ENCODE data around the gene ZBTB20.

Gene ZBTB20

DNA sequence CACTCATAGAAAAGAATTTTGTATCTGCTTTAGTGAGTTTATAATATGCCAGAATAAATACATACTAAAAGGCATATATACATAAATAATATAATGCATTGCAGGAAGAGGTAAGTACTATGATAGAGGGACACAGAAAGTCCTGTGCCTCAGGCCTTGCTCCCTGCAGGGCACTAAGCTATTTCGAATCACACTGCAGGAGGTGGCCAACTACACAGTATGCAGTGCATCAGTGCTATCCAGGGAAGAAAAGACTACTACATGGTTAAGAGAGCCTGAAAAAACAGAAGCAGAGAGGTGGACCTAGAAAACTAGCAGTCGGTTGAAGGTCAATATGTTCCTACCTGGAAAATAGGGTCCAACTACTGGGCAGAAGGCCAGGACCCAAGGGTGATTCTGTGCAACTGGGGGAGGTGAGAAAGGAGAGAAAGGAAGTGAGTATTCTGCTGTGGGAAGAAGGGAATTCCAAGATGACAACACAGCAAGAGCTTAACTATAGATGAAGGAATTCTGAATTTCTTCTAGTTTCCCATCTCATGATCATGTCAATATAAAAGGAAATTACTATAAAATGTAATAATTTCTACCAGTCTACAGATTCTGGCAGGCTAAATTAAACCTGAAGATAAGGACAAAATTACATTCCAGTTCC lies 218.0 kb downstream of the ZBTB20 start:
- DNase-seq (ENCODE audit: low read depth in 2 of 2) = no peak

DNA sequence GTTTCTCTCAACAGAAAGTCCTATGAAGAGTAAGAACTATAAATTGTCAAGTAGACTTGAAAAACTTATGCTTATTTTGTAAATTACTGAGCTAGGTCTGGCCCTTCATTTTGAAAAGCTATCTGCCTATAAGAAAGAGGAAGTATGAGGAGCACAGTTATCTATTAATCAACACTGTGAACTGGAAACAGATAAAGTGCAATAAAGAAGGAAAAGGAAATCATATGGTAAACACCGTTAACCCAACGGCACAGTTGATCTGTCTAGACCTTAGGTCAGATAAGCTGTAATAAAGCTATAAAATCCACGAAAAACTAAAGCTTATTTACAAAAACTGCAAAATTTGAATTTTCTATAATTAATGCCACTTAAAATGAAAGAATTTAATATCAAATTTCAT lies 242.5 kb downstream of the ZBTB20 start:
- DNase-seq (ENCODE audit: low read depth in 2 of 2) = no peak

DNA sequence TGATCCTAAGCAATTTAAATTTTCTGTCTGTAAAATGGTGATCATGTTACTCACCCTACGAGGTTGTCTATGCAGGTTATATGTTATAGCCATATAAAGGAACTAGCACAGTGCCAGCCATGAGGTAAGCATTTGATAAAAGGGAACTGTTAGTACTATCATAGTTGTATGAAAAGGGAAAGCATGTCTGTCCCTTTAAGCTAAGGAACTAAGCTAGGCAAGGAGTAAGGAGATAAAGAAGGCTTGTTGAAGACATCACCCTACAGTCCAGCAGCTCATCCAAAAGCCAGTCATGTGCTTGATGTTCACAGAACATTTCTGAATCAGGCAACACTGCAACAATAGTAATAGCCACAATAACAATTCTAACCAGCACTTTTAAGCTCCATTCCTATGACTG lies 243.9 kb downstream of the ZBTB20 start:
- no peak for DNase-seq (ENCODE audit: low read depth in 2 of 2)

DNA sequence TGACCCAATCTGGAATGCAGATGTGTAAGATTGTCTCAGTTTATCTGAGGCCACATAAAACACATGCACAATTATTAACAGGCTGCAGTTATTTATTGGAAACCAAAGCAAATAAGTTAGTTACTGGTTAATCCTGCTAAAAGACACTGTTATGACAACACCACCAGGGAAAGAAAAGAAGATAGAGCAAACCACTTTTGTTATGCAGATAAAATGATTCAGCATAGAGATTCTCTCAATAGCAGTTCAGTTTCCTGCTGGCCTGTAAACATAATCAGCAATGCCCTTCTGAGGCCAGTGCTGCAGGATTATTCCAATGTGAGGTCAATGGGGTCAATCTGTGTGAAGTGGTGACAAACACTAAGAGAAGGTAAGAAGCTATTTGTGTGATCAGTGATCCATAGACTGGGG lies 244.4 kb downstream of the ZBTB20 start:
- no peak for DNase-seq (ENCODE audit: low read depth in 2 of 2)

DNA sequence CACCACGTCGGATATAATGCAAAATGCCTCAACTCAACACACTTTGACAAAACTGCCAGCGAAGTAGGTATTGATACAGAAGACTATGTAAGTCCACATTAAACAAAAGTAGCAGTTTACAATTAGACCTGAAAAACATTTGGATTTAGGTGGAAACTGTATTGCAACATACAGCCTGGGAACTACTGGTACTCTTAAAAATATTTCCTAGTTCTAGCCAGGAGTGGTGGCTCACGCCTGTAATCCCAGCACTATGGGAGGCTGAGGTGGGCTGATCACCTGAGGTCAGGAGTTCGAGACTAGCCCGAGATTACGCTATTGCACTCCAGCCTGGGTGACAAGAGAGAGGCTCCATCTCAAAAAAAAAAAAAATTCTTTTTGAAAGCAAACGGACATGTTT lies 246.2 kb downstream of the ZBTB20 start:
- no peak for DNase-seq (ENCODE audit: low read depth in 2 of 2)

DNA sequence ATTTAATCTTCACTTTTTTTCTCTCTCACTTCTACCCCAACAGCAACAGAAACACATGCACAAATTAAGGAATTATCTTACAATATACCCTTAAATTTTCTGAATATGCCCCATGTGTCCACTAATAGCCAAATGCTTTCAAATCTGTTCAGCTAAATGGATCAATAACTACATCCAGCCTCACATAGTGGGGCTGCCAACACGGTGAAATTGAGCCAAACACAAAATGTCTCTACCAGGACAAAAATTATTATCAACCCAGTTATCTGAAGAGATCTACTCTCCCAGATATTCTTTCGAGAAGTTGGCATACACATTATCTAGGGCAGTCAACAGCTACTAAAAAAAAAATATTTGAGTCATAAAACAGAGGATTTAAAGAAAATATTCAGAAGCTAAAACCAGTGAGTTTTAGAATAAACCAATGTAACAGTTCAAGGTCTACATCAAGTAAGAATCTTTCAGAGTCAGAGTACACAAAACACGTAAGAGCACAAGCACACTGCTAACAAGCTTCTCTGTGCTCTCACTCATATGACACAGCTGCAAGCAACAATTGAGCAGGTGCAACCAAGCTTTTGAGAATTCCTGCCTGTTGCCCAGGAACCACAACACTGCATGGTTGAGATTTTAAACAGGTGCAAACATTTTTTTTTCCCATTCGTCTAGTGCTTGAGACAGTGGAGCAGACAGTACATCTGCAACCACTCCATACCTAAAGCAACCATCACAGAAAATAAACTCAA lies 247.7 kb downstream of the ZBTB20 start:
- no peak for DNase-seq (ENCODE audit: low read depth in 2 of 2)

DNA sequence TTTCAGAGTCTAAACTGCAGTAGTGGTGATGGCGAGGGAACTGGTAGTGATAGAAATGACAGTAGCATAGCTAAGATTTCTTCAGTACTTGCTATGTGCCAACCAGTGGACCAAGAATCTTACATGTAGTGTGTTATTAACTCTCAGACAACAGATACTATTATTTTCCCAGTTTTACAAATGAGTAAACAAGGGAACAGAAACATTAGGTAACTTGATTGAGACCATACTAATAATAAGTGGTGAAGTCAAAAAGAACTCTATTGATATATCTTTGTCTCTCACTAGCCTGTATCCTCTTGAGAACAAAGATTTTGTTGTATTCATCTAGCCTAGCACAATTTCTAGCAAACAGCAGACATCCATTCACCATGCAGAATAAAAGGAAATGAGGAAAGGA lies 250.1 kb downstream of the ZBTB20 start:
- DNase-seq (ENCODE audit: low read depth in 2 of 2) = no peak

DNA sequence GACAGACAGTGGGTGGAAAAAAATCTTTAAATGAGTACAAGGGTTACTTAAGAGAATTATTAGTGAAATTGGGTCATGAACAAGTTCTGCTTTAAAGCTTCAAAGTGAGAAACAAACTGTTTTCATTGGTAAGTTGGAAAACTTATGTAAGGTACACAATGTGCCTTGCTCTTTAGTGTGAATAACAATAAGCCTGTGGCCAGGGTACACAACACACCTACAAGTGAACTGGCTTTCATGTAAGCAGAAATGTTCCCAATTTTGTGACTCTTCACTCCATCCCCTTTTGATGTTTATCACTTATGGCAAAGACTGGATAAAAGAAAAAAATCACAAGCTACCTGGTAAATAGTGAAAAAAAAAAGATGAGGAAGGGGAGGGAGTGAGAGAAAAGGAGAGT lies 253.7 kb downstream of the ZBTB20 start:
- no peak for DNase-seq (ENCODE audit: low read depth in 2 of 2)

DNA sequence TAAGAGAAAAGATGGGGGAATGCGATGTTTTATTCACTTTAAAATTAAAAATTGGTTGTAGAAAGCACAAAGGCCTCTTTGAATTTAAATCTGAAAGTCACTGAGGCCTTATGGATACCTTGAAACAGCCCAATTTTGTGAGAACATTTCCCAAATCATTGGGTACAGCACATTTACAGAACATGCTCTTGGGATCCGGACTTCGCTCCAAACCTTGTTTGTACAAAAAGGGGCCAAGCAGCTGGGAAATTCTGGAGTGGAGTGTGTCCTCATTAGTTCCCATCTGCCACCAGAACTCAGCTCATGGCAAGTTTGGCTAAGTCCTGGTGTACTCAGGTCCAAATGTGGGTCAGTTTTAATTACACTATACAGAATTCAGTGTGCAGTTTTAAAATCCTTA lies 254.2 kb downstream of the ZBTB20 start:
- DNase-seq (ENCODE audit: low read depth in 2 of 2) = no peak

DNA sequence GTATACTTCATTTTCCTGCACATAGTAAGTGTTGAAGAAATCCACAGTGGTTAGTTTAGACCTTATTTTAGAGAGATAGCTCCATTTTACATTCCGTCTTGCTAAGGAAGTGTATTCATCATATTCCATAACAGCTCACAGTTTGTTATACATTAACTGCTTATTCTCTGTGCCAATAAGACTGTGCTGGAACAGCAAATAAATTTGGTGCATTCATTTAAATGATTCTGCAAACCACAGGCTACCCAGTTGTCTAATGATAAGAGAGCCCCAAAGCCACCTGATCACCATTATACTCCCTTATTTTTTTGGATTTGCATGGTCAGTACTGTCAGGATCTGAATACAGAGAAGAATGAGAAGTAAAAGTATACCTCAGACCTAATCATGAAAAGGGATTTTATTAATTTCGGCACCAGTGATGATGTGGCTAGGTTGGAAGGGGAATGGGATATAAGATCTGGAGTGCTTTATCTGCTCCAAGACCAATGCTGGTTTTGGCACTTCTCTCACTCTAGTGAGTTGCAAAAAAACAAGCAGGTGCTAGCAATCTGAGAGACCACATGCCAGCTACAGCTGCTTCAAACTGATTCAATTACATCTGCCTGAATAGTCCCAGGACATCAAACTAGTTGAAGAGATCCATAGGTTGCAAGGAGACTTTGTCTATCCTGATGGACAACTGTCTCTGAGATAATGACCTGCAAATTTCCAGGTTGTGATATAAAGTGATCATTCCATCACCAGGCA lies 254.8 kb downstream of the ZBTB20 start:
- no peak for DNase-seq (ENCODE audit: low read depth in 2 of 2)

DNA sequence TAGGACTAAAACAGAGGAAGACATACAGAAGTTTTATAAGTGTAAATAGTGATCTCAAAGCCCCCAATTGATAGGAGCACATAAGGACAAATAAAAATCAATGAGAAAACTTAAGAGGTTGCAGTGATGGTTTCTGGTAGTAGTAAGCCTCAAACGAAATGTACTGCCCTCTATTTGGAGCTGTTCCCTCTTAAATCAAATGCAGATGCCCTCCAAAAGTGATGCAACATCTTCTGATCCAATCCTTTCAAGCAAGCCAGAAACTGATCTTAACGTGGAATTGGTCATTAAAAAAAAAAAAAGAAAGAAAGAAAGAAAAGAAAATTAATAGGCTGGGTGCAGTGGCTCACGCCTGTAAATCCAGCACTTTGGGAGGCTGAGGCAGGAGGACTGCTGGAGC lies 259.3 kb downstream of the ZBTB20 start:
- DNase-seq (ENCODE audit: low read depth in 2 of 2) = no peak

DNA sequence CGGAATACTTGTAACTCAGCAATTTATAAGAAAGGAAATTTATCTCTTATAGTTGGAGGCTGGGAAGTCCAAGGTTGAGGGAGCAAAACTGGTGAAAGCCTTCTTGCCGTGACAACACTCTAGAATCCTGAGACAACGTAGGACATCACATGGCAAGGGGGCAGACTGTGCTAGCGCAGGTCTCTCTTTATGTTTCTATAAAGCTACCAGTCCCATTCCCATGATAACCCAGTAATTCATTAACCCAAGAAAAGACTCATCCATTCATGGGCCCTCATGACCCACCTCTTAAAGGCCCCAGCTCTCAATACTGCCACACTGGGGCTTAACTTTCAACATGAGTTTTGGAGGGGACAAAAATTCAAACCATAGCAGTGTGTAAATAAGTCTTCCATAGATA lies 260.2 kb downstream of the ZBTB20 start:
- DNase-seq (ENCODE audit: low read depth in 2 of 2) = no peak

DNA sequence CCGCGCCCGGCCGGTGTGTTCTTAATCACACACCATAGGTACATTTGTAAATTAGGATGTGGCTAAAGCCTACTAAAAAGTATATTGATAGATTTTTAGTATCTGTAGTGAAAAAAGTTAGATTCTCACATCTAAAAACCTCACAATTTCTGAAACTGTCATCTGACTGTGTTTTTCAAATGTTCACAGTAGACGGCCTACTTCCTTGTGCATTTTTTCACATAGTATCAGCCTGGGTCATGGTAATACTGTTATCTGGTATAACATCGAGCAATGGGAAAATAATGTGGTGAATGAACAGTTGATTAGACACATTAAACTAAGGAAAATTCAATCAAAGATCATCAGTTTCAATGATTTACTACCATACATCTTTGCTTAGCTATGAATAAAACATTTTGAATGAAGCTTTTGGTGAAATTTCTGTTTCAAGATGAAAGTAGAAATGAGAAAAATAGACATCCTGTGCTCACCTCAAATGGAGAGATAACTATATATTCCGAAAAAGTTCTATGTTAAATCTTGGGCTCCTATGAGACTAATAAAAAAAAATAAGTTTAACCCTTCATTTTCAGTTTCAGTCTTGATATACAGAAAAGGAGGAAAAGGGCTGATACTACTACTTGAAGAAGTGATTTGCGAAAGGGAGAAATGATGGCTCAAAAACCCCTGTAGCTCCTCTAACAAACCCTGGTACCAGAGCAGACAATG lies 262.7 kb downstream of the ZBTB20 start:
- DNase-seq (ENCODE audit: low read depth in 2 of 2) = no peak

DNA sequence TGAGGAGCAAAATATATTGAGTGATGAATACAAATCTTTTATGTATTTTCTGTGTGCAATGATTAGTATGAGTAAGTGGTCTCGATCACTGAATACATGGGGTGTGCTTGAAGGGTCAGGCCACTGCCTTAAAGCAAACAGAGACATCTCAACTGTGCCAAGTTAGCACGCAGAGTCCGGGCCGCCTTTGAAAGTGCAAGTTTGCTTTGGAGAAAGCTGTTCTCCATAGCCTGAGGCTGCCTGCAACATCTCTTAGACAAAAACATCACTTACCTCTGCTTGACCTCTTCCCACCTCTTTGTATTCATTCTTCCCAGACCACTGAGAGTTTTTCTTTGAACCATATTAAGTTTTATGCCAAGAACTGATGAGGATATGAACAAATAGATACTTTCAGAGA lies 267.0 kb downstream of the ZBTB20 start:
- DNase-seq (ENCODE audit: low read depth in 2 of 2) = no peak

DNA sequence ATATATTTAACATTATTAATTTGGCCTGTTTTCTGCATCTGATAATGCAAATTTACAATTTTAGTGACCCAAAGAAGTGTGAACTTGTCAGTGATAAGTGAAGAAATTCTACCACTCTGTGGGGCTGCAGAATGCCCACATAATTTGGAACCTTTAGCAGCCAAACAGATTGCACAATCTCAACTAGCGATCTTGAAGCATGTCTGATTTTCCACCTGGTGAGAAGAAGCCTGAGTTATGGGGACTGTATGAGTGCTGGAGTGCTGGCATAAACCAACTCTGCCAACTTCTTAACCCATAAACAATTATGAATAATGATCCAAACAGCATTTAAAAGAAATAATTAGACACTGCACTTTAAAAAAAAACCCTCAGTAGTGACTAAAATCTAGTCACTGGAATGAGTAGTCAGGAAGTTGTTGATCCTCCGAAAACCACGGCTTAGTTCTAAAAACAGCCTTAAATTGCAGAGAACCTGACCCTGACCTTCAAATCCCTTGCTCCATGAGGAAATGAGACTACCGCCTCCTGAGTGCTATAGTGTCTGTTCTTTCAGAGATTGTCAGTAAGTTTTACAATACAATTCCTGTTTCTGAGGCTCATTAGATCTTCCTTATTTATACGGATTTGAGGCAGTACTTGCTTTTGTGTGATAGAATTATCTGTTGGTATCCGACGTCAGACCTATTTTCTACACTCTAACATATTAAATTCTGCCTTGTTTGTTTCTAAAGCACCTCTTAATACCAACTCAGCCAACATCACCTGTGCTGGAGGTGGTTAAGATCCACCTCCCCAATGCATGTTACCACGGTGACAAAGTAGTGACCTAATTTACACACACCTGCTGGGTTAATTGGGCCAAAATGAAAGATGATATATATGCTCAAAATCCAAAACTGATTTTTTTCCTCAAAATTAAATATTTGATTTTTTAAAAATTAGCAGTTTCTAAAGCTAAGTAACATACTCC lies 267.7 kb downstream of the ZBTB20 start:
- no peak for DNase-seq (ENCODE audit: low read depth in 2 of 2)

DNA sequence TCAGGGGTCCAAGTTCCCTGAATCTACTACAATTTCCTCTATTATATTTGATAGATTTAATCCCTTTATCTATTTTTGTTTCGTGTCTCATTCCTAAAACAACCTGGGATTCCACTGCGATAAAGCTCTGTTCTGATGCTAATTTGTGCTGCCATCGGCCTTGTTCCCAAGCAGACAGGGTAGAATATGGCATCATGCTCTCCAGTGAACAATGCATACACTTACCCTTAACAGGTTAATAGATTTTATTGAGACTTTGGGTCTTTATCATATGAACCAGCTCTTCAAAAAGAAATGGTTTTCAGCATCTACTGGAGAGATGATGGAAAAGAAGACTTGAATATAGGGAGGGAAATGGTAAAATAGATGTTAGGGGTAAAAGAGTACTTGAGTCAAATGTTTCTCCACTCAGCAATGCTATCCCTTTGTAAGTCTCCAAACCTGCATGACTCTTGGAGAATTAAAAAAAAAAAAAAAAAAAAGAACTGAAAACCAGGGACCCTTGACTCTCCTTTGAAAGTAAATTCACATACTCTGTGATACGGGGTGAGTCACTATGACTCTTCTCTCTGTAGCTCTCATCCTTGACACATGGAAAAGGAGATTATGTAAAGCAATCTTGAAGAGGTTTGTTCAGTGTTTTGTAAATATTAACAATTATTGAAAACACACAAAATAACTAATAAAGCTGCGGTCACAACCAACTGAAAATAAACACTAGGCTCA lies 268.8 kb downstream of the ZBTB20 start:
- no peak for DNase-seq (ENCODE audit: low read depth in 2 of 2)

DNA sequence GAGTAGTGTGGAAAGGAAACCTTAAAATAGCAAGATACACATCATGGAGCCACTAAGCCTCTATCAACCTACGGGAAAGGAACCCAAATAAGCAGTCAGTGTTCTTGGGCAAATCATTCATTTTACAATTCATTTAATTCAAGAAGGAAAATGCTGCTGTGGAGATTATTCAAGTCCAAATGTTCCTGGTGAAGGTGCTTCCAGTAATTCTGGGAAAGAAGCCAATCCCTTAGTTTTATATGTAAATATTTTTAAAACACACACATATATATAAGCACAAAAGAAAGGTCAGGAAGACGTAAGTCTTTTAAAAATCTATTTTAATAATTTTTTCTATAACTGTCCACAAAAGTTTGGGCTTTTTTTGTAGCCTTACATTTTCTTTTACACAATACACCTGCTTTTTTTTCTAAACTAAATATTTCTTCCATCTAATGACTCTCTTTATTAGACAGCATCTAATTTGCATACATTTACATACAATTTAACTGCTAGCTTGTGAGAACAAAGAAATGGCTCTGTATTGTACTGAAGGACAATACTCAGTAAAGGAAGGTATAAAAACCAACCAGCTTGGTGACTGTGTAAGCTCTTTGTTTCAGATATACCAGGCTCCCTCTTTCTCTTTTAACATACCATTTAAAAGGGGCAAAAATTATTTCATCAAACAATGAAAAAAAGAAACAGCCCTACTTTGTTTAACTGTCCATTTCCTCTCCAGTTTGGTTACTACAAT lies 269.5 kb downstream of the ZBTB20 start:
- DNase-seq (ENCODE audit: low read depth in 2 of 2) = no peak

DNA sequence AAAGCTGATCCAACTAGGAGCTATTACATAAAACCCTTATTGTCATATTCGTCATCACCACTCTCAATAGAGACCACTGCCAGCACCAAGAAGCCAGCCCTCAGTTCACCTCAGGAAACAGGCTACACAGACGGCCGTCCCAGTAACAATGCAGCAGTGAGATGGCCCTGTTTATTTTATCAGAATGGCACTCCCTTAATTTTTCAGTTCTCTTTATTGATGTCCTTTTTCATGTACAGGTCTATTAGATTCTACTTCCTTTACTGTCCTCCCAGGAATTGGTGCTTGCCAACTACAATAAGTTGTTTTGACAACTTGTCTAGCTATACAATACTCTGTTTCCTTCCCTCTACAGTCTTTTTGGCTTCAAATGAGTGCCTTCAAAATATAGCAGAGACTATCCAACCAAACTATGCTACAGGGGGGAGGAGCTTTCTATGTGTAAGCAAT lies 272.5 kb downstream of the ZBTB20 start:
- DNase-seq (ENCODE audit: low read depth in 2 of 2) = no peak

DNA sequence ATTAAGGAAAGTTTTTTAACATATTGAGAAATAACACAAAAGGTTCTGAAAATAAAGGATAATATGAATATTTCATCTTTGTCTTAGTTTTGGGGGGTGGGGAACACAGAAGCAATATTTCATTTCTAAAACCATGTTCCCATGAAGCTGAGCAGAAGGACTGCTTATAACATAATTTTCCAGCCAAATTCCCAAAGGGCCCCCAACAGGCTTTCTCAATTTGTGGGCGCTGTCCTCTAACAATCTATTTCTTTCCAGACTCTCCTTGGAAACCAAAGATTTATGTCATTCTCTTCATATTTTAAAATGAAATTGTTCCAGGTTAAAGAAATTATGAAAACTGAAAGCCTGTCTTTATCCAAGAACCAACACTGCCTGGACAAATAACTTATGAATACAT lies 273.5 kb downstream of the ZBTB20 start:
- no peak for DNase-seq (ENCODE audit: low read depth in 2 of 2)

DNA sequence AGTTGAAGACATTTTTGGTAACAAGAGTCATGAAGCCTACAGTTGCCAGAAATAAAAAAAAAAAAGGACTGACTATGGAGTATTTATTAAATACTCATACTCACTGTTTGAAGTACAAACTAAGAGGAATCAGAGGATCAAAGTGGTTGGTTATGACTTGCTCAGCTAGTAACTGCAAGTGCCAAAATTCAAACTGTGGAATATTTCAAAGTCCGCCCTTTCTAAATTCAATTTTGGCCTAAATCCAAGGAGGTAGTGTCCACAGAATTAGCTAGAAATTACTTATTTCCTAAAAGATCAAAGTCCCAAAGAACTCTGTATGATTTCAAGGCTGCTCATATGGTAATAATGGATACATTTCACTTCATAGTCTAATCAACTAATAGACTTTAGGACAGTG lies 274.5 kb downstream of the ZBTB20 start:
- DNase-seq (ENCODE audit: low read depth in 2 of 2) = no peak

Measured in activated CD4-positive, alpha-beta T cell treated with anti-CD3 and anti-CD28 coated beads for 24 hours (primary cell).